Embryonic facial prominence (tissue), 1 donor: Measurements from ENCODE around the gene LHX2.

Experiments
- DNase-seq: peaks from one replicate; pipeline ENCODE4 v3.0.0-alpha.2; 2016; ENCODE audit errors: extremely low spot score

LHX2 gene

GRCh38 chr9:124013309-124014210, 2.0 kb downstream of the LHX2 start:
- DNase-seq = no peak

GRCh38 chr9:124014211-124014955, 2.8 kb downstream of the LHX2 start:
- no peak for DNase-seq

- DNase-seq = no peak
Observed at GRCh38 chr9:124014956-124015660, 3.5 kb downstream of the LHX2 start.

- no peak for DNase-seq
Observed at GRCh38 chr9:124015661-124016131, 4.1 kb downstream of the LHX2 start.

GRCh38 chr9:124016175-124017050, 4.8 kb downstream of the LHX2 start:
- DNase-seq = no peak

GRCh38 chr9:124017051-124017928, 5.7 kb downstream of the LHX2 start:
- no peak for DNase-seq

GRCh38 chr9:124017929-124018729, 6.6 kb downstream of the LHX2 start:
- no peak for DNase-seq

GRCh38 chr9:124018730-124019697, 7.4 kb downstream of the LHX2 start:
- DNase-seq = no peak

GRCh38 chr9:124019771-124020519, 8.4 kb downstream of the LHX2 start:
- DNase-seq = no peak

- no peak for DNase-seq
Observed at GRCh38 chr9:124020520-124021384, 9.2 kb downstream of the LHX2 start.

GRCh38 chr9:124021385-124021769, 9.8 kb downstream of the LHX2 start:
- no peak for DNase-seq

GRCh38 chr9:124022201-124023121, 10.9 kb downstream of the LHX2 start:
- no peak for DNase-seq

- no peak for DNase-seq
Observed at GRCh38 chr9:124024107-124024506, 12.5 kb downstream of the LHX2 start.

GRCh38 chr9:124029617-124030016, 18.0 kb downstream of the LHX2 start:
- DNase-seq = no peak

GRCh38 chr9:124030969-124031451, 19.4 kb downstream of the LHX2 start:
- DNase-seq = no peak
